Measurements from ENCODE around the gene FN1.

- TF ChIP-seq, protein P1, sequence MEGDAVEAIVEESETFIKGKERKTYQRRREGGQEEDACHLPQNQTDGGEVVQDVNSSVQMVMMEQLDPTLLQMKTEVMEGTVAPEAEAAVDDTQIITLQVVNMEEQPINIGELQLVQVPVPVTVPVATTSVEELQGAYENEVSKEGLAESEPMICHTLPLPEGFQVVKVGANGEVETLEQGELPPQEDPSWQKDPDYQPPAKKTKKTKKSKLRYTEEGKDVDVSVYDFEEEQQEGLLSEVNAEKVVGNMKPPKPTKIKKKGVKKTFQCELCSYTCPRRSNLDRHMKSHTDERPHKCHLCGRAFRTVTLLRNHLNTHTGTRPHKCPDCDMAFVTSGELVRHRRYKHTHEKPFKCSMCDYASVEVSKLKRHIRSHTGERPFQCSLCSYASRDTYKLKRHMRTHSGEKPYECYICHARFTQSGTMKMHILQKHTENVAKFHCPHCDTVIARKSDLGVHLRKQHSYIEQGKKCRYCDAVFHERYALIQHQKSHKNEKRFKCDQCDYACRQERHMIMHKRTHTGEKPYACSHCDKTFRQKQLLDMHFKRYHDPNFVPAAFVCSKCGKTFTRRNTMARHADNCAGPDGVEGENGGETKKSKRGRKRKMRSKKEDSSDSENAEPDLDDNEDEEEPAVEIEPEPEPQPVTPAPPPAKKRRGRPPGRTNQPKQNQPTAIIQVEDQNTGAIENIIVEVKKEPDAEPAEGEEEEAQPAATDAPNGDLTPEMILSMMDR (IDR thresholded peaks at IDR 0.05): no peak
- TF ChIP-seq POLR2A (IDR thresholded peaks at IDR 0.05): no peak
Measured at GRCh38 chr2:215435870-215436704, at the start of gene FN1.

Measured in testis (tissue), 2 donors.